Fibroblast of upper back skin (primary cell): ENCODE data around the gene CMTM4.
"Not testable (repeated sequence)": the region's sequence is repeated elsewhere in the genome, so short reads cannot be mapped to it uniquely, and the experiment has no call there.

Experiments used
- DNase-seq: peaks from one replicate; pipeline ENCODE4 v3.0.0-alpha.2; 2013

The CMTM4 gene

GRCh38 chr16:66588981-66589713 is 107.4 kb downstream of the CMTM4 start:
- no peak for DNase-seq

- no peak for DNase-seq
Observed at GRCh38 chr16:66587881-66588600, 108.5 kb downstream of the CMTM4 start.

GRCh38 chr16:66585481-66586239 is 110.9 kb downstream of the CMTM4 start:
- DNase-seq, result no peak

- DNase-seq, result no peak
Observed at GRCh38 chr16:66581246-66581952, 115.1 kb downstream of the CMTM4 start.

- DNase-seq, result peak; percentile 79
Observed at GRCh38 chr16:66580605-66581209, 115.8 kb downstream of the CMTM4 start.

- peak; percentile 16 for DNase-seq
Observed at GRCh38 chr16:66578651-66579531, 117.7 kb downstream of the CMTM4 start, which contains the start of gene CMTM2. TSS of gene CMTM2 (plus strand) at chr16:66579463. CDS start at chr16:66579608, 145 bp downstream.

GRCh38 chr16:66576296-66576695 is 120.2 kb downstream of the CMTM4 start:
- DNase-seq, result no peak

- DNase-seq, result no peak
Observed at GRCh38 chr16:66575060-66575459, 121.5 kb downstream of the CMTM4 start.

GRCh38 chr16:66574531-66574930 is 122.0 kb downstream of the CMTM4 start:
- no peak for DNase-seq

GRCh38 chr16:66574081-66574480 is 122.5 kb downstream of the CMTM4 start:
- no peak for DNase-seq

- DNase-seq, result no peak
Observed at GRCh38 chr16:66572356-66572755, 124.2 kb downstream of the CMTM4 start.

- peak; percentile 66 for DNase-seq
Observed at GRCh38 chr16:66569827-66570405, 126.6 kb downstream of the CMTM4 start.

- peak; percentile 38 for DNase-seq
Observed at GRCh38 chr16:66569131-66569530, 127.4 kb downstream of the CMTM4 start.

GRCh38 chr16:66568355-66568754 is 128.2 kb downstream of the CMTM4 start:
- peak; percentile 24 for DNase-seq

GRCh38 chr16:66567270-66567669 is 129.3 kb downstream of the CMTM4 start:
- not testable (repeated sequence) for DNase-seq

- no peak for DNase-seq
Observed at GRCh38 chr16:66566051-66566901, 130.3 kb downstream of the CMTM4 start, which contains the start of gene CMTM1. TSS of gene CMTM1 (plus strand) at chr16:66566439. CDS start at chr16:66566514, 75 bp downstream.
